ENCODE data around the gene PNPLA6. TPM values are rescaled to one million over a fixed set of nuclear protein-coding genes. Genes with fewer than 3 reads are reported as not detected.

The PNPLA6 gene
- total and polyA plus RNA-seq, 5 donors from 2014 or later, result 6.6 to 106 (median 7.5) TPM

DNA sequence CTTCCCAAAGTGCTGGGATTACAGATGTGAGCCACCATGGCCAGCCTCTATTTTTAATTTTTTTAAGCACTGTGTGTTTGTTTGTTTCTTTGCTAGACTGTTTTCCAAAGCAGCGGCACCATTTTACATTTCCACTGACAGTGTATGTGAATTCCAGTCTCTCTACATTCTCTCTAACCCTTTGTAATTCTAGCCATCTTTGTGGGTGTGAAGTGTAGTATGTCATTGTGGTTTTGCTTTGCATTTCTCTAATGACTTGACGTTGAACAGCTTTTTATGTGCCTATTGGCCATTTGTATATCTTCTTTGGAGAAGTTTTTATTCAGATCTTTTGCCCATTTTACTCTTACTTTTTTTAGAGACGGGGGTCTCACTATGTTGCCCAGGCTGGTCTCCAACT is 11.6 kb downstream of the PNPLA6 start:
- Histone ChIP-seq H3K9me3 (ENCODE audit: control insufficient read depth in 2 of 2, low read length in 2 of 2) (no peaks in the 10 kb centered on the region), H3K4me1 (ENCODE audit: control insufficient read depth, insufficient read depth, low read length, poor library complexity, severe bottlenecking) (no peaks in the 10 kb centered on the region), H3K27ac (ENCODE audit: insufficient read depth, low read length, poor library complexity, severe bottlenecking) (no peak overlapping the region), H3K4me3 (ENCODE audit: low read depth, low read length) (no peak overlapping the region), H3K36me3 (ENCODE audit: control insufficient read depth, insufficient read depth, low read length) (peaks cover 14% of the 10 kb centered on the region), H3K27me3 (ENCODE audit: control insufficient read depth, insufficient read depth, low read length) (no peaks in the 10 kb centered on the region)
- Mint-ChIP-seq H3K9me3 (peaks cover 0 to 1% (median 0%) of the 10 kb centered on the region in 7 donors), H3K27me3 (no peaks in the 10 kb centered on the region), H3K4me1 (peaks cover 0 to 12% (median 5%) of the 10 kb centered on the region in 4 donors), H3K36me3 (peaks cover 17% of the 10 kb centered on the region), H3K4me3 (no peak overlapping the region), H3K27ac (no peak overlapping the region)
- ATAC-seq (ENCODE audit: low read depth in 2 of 2) (no peak), DNase-seq (no peak)

DNA sequence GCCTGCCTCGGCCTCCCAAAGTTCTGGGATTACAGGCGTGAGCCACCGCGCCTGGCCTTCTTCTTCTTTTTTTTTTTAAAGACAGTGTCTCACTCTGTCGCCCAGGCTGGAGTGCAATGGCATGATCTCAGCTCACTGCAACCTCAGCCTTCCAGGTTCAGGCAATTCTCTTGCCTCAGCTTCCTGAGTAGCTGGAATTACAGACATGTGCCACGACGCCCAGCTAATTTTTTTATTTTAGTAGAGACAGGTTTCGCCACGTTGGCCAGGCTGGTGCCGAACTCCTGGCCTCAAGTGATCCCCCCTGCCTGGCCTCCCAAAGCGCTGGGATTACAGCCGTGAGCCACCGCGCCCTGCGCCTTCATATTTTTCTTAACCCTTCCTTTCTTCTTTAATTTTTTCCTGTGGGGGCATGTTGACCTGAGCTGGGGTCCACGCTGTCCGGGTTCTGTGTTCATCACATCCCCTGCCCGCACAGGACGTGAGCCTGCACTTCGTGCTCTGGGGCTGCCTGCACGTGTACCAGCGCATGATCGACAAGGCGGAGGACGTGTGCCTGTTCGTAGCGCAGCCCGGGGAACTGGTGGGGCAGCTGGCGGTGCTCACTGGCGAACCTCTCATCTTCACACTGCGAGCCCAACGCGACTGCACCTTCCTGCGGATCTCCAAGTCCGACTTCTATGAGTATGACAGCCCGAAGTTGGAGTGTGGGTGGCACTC is 14.1 kb downstream of the PNPLA6 start:
- H3K27me3 ChIP-seq (ENCODE audit: control insufficient read depth, insufficient read depth, low read length), result no peaks in the 10 kb centered on the region
- no peak for DNase-seq
- Mint-ChIP-seq H3K4me1 (peaks cover 0 to 12% (median 7%) of the 10 kb centered on the region in 4 donors), H3K27ac (no peak overlapping the region), H3K9me3 (peaks cover 0 to 1% (median 0%) of the 10 kb centered on the region in 7 donors), H3K36me3 (peaks cover 15% of the 10 kb centered on the region), H3K27me3 (no peaks in the 10 kb centered on the region), H3K4me3 (no peak overlapping the region)
- ATAC-seq (ENCODE audit: low read depth in 2 of 2), result no peak
- no peak overlapping the region for H3K4me3 ChIP-seq (ENCODE audit: low read depth, low read length)
- H3K9me3 ChIP-seq (ENCODE audit: control insufficient read depth in 2 of 2, low read length in 2 of 2), result no peaks in the 10 kb centered on the region
- H3K27ac ChIP-seq (ENCODE audit: insufficient read depth, low read length, poor library complexity, severe bottlenecking), result no peak overlapping the region
- H3K4me1 ChIP-seq (ENCODE audit: control insufficient read depth, insufficient read depth, low read length, poor library complexity, severe bottlenecking), result no peaks in the 10 kb centered on the region
- peaks cover 10% of the 10 kb centered on the region for H3K36me3 ChIP-seq (ENCODE audit: control insufficient read depth, insufficient read depth, low read length)

DNA sequence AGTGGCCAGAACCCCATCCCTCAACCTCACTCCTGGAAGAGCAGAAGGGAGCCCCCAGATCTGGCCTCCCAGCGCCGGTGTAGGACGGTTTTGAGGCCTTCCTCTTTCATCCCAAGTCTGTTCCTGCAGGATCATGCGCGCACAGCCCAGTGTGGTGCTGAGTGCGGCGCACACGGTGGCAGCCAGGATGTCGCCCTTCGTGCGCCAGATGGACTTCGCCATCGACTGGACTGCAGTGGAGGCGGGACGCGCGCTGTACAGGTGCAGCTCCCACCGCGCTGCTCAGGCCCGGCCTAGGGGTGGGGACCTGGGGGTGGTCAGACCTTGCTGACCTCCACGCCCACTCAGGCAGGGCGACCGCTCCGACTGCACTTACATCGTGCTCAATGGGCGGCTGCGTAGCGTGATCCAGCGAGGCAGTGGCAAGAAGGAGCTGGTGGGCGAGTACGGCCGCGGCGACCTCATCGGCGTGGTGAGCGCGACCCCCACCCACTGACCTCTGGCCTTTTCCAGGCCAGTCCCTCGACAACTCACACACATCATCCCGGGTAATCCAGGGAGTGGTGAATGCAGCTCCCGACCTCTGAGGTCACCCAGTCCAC is 14.8 kb downstream of the PNPLA6 start:
- Mint-ChIP-seq H3K4me3 (no peak overlapping the region), H3K36me3 (peaks cover 15% of the 10 kb centered on the region), H3K4me1 (peaks cover 0 to 12% (median 7%) of the 10 kb centered on the region in 4 donors), H3K27ac (no peak overlapping the region), H3K27me3 (no peaks in the 10 kb centered on the region), H3K9me3 (peaks cover 0 to 1% (median 0%) of the 10 kb centered on the region in 7 donors)
- Histone ChIP-seq H3K4me1 (ENCODE audit: control insufficient read depth, insufficient read depth, low read length, poor library complexity, severe bottlenecking) (no peaks in the 10 kb centered on the region), H3K9me3 (ENCODE audit: control insufficient read depth in 2 of 2, low read length in 2 of 2) (no peaks in the 10 kb centered on the region), H3K36me3 (ENCODE audit: control insufficient read depth, insufficient read depth, low read length) (peaks cover 10% of the 10 kb centered on the region), H3K4me3 (ENCODE audit: low read depth, low read length) (no peak overlapping the region), H3K27me3 (ENCODE audit: control insufficient read depth, insufficient read depth, low read length) (no peaks in the 10 kb centered on the region), H3K27ac (ENCODE audit: insufficient read depth, low read length, poor library complexity, severe bottlenecking) (no peak overlapping the region)
- no peak for DNase-seq
- no peak for ATAC-seq (ENCODE audit: low read depth in 2 of 2)

DNA sequence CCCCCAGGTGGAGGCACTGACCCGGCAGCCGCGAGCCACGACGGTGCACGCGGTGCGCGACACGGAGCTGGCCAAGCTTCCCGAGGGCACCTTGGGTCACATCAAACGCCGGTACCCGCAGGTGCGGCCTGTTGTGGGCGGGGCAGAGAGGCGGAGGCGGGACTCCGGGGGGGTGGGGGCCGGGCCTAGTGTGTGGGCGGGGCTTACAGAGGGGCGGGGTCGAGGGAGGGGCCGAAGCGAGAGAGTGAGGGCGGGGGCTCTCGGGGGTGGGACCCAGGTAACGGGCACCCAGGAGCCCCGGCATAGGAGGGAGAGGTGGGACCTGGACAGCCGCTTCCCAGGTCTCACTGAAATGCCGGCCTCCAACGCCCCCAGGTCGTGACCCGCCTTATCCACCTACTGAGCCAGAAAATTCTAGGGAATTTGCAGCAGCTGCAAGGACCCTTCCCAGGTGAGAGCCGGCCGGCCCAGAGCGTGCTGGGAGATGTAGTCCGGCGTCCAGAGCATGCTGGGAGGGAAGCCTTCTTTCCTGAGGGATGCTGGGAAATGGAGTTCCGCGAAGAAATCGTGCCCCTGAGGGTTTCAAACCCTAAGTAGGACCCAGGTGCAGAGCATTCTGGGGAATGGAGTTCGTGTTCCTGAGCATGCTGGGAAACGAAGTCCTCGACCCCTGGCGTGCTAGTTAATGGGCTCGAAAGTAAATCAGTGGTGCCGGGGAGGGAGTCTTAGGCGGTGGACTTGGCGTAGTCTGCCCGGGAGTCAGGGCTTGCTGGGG is 15.7 kb downstream of the PNPLA6 start:
- H3K4me3 Mint-ChIP-seq, result no peak overlapping the region
- peak overlapping the region in 1 of 3 donors; percentile 43 for H3K27ac Mint-ChIP-seq
- peaks cover 0 to 8% (median 3%) of the 10 kb centered on the region in 4 donors for H3K4me1 Mint-ChIP-seq
- H3K36me3 Mint-ChIP-seq, result peaks cover 10% of the 10 kb centered on the region
- peak in 1 of 2 donors; percentile 47 for ATAC-seq (ENCODE audit: low read depth in 2 of 2)
- H3K9me3 Mint-ChIP-seq, result no peaks in the 10 kb centered on the region
- H3K27me3 Mint-ChIP-seq, result no peaks in the 10 kb centered on the region
- Histone ChIP-seq H3K4me1 (ENCODE audit: control insufficient read depth, insufficient read depth, low read length, poor library complexity, severe bottlenecking) (no peaks in the 10 kb centered on the region), H3K9me3 (ENCODE audit: control insufficient read depth in 2 of 2, low read length in 2 of 2) (no peaks in the 10 kb centered on the region), H3K36me3 (ENCODE audit: control insufficient read depth, insufficient read depth, low read length) (peaks cover 11% of the 10 kb centered on the region), H3K27ac (ENCODE audit: insufficient read depth, low read length, poor library complexity, severe bottlenecking) (no peak overlapping the region), H3K27me3 (ENCODE audit: control insufficient read depth, insufficient read depth, low read length) (no peaks in the 10 kb centered on the region), H3K4me3 (ENCODE audit: low read depth, low read length) (no peak overlapping the region)
- peak in 2 of 3 donors; percentile 31 to 67 for DNase-seq

DNA sequence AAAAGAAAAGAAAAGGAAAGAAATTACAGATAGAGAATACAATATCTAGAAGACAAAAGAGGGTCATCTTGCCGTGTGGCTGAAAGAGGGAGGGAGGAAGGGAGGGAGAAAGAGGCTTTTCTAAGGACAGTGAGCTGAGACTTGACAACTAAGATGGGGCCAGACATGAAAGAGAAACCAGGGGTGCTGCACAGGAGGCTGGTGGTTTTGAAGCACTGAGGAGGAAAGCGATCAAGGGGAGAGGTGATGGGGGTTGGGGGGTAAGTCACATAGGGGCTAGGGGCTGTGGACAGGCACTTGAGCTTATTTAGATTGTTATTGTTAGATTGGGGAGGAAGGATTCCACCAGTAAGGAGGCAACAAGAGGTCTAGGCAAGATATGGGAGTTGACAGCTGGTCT is 17.3 kb downstream of the PNPLA6 start:
- Histone ChIP-seq H3K27me3 (ENCODE audit: control insufficient read depth, insufficient read depth, low read length) (no peaks in the 10 kb centered on the region), H3K4me3 (ENCODE audit: low read depth, low read length) (no peak overlapping the region), H3K36me3 (ENCODE audit: control insufficient read depth, insufficient read depth, low read length) (peaks cover 25% of the 10 kb centered on the region), H3K27ac (ENCODE audit: insufficient read depth, low read length, poor library complexity, severe bottlenecking) (no peak overlapping the region), H3K4me1 (ENCODE audit: control insufficient read depth, insufficient read depth, low read length, poor library complexity, severe bottlenecking) (no peaks in the 10 kb centered on the region), H3K9me3 (ENCODE audit: control insufficient read depth in 2 of 2, low read length in 2 of 2) (no peaks in the 10 kb centered on the region)
- no peaks in the 10 kb centered on the region for H3K27me3 Mint-ChIP-seq
- no peak overlapping the region for H3K4me3 Mint-ChIP-seq
- no peaks in the 10 kb centered on the region for H3K9me3 Mint-ChIP-seq
- ATAC-seq (ENCODE audit: low read depth in 2 of 2), result no peak
- H3K27ac Mint-ChIP-seq, result peak overlapping the region in 1 of 3 donors; percentile 36
- peaks cover 0 to 8% (median 3%) of the 10 kb centered on the region in 4 donors for H3K4me1 Mint-ChIP-seq
- DNase-seq, result no peak
- peaks cover 15% of the 10 kb centered on the region for H3K36me3 Mint-ChIP-seq

DNA sequence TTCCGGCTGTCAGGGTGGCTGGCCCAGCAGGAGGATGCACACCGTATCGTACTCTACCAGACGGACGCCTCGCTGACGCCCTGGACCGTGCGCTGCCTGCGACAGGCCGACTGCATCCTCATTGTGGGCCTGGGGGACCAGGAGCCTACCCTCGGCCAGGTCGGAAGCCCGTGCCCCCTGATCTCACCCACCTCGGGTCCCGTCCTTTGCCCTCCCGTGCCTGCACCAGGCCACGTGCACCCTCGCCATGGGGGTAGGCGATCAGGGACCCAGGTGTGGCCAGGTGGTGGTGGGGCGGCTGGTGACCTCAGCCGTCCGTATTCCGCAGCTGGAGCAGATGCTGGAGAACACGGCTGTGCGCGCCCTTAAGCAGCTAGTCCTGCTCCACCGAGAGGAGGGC is 19.0 kb downstream of the PNPLA6 start:
- H3K27me3 Mint-ChIP-seq, result no peaks in the 10 kb centered on the region
- ATAC-seq (ENCODE audit: low read depth in 2 of 2) (no peak), DNase-seq (no peak)
- Histone ChIP-seq H3K4me1 (ENCODE audit: control insufficient read depth, insufficient read depth, low read length, poor library complexity, severe bottlenecking) (no peaks in the 10 kb centered on the region), H3K9me3 (ENCODE audit: control insufficient read depth in 2 of 2, low read length in 2 of 2) (no peaks in the 10 kb centered on the region), H3K36me3 (ENCODE audit: control insufficient read depth, insufficient read depth, low read length) (peaks cover 37% of the 10 kb centered on the region), H3K27me3 (ENCODE audit: control insufficient read depth, insufficient read depth, low read length) (no peaks in the 10 kb centered on the region), H3K4me3 (ENCODE audit: low read depth, low read length) (no peak overlapping the region), H3K27ac (ENCODE audit: insufficient read depth, low read length, poor library complexity, severe bottlenecking) (no peak overlapping the region)
- peaks cover 0 to 8% (median 3%) of the 10 kb centered on the region in 4 donors for H3K4me1 Mint-ChIP-seq
- peaks cover 28% of the 10 kb centered on the region for H3K36me3 Mint-ChIP-seq
- no peak overlapping the region for H3K4me3 Mint-ChIP-seq
- H3K9me3 Mint-ChIP-seq, result no peaks in the 10 kb centered on the region
- H3K27ac Mint-ChIP-seq, result no peak overlapping the region

GRCh38 chr19:7554990-7555864 is 19.7 kb downstream of the PNPLA6 start:
- Mint-ChIP-seq H3K9me3 (no peaks in the 10 kb centered on the region), H3K4me3 (no peak overlapping the region), H3K27ac (no peak overlapping the region), H3K36me3 (peaks cover 30% of the 10 kb centered on the region), H3K27me3 (no peaks in the 10 kb centered on the region), H3K4me1 (peaks cover 0 to 8% (median 3%) of the 10 kb centered on the region in 4 donors)
- no peaks in the 10 kb centered on the region for H3K27me3 ChIP-seq (ENCODE audit: control insufficient read depth, insufficient read depth, low read length)
- H3K27ac ChIP-seq (ENCODE audit: insufficient read depth, low read length, poor library complexity, severe bottlenecking), result no peak overlapping the region
- no peak for ATAC-seq (ENCODE audit: low read depth in 2 of 2)
- no peaks in the 10 kb centered on the region for H3K4me1 ChIP-seq (ENCODE audit: control insufficient read depth, insufficient read depth, low read length, poor library complexity, severe bottlenecking)
- no peak overlapping the region for H3K4me3 ChIP-seq (ENCODE audit: low read depth, low read length)
- DNase-seq, result no peak
- H3K36me3 ChIP-seq (ENCODE audit: control insufficient read depth, insufficient read depth, low read length), result peaks cover 33% of the 10 kb centered on the region
- H3K9me3 ChIP-seq (ENCODE audit: control insufficient read depth in 2 of 2, low read length in 2 of 2), result no peaks in the 10 kb centered on the region
